H1 (cell line): Measurements from ENCODE around the gene NUCB1. TPM values are rescaled to one million over a fixed set of nuclear protein-coding genes. Genes with fewer than 3 reads are reported as not detected.

Source experiments
- CTCF ChIA-PET: fragments of 300-600 bp; sonication (Branson Sonifier 250); formaldehyde crosslinking; loops from one replicate; lab custom pipeline; 2021; ENCODE audit not compliant: partially characterized antibody; lab: Charles Lee
- POLR2A ChIA-PET: fragments of 300-600 bp; sonication (Branson Sonifier 250); formaldehyde crosslinking; loops from one replicate; lab custom pipeline; 2021; ENCODE audit warnings: inconsistent platforms; ENCODE audit not compliant: partially characterized antibody; lab: Charles Lee
- DNase-seq, 2 experiments: peaks; one replicate each; pipeline versions ENCODE4 v3.0.0 to v3.0.0-alpha.2; 2010 to 2022; ENCODE audit warnings: low spot score in 2 of 2, low read depth in 1 of 2, mixed read lengths in 1 of 2
- FAIRE-seq: peaks from 2 replicates; lab custom pipeline; 2011; peaks lifted over from hg19 to GRCh38; lab: Jason Lieb, UNC
- H2AFZ ChIP-seq: 2 replicates; pipeline ENCODE4 v1.8.1; 2012; ENCODE audit warnings: low read length, inconsistent platforms
- H2AK5ac ChIP-seq: 2 replicates; pipeline ENCODE4 v1.6.1; 2013; ENCODE audit warnings: low read depth, low read length
- H2BK120ac ChIP-seq: replicated peaks from 2 replicates; pipeline ENCODE3; 2013; ENCODE audit warnings: low read depth, low read length, inconsistent platforms
- H2BK12ac ChIP-seq: 2 replicates; pipeline ENCODE4 v1.6.1; 2013; ENCODE audit warnings: low read depth, low read length
- H2BK15ac ChIP-seq: 2 replicates; pipeline ENCODE4 v1.6.1; 2013; ENCODE audit warnings: low read length
- H2BK20ac ChIP-seq: 2 replicates; pipeline ENCODE4 v1.6.1; 2013; ENCODE audit warnings: low read length
- H2BK5ac ChIP-seq: 2 replicates; pipeline ENCODE4 v1.6.1; 2013; ENCODE audit warnings: low read depth, low read length
- H3K14ac ChIP-seq: 2 replicates; pipeline ENCODE4 v1.6.1; 2013; ENCODE audit warnings: inconsistent platforms; ENCODE audit not compliant: insufficient read length
- H3K18ac ChIP-seq: 2 replicates; pipeline ENCODE4 v1.6.1; 2013; ENCODE audit warnings: low read length; ENCODE audit errors: extremely low read depth
- H3K23ac ChIP-seq: 2 replicates; pipeline ENCODE4 v1.6.1; 2013; ENCODE audit warnings: inconsistent platforms; ENCODE audit not compliant: insufficient read length
- H3K23me2 ChIP-seq: 2 replicates; pipeline ENCODE4 v1.6.1; 2013; ENCODE audit warnings: low read depth, low read length
- H3K27ac ChIP-seq: 2 replicates; pipeline ENCODE4 v1.6.1; 2011; ENCODE audit warnings: low read depth, low read length, inconsistent platforms
- H3K27me3 ChIP-seq, 4 experiments: replicated peaks in 1 of 4; 1 replicate in 1 of 4; 2 replicates in 3 of 4; pipeline versions ENCODE4 v1.6.1 to v1.8.1; 2011 to 2013; ENCODE audit warnings: low read length in 3 of 4, mild to moderate bottlenecking in 3 of 4, inconsistent platforms in 2 of 4, mixed read lengths in 2 of 4, moderate library complexity in 1 of 4; ENCODE audit not compliant: control insufficient read depth in 3 of 4, insufficient read depth in 3 of 4; ENCODE audit errors: extremely low read depth in 1 of 4
- H3K36me3 ChIP-seq, 4 experiments: 2 replicates each; pipeline versions ENCODE4 v1.6.1 to v1.8.1; 2011 to 2013; ENCODE audit warnings: mild to moderate bottlenecking in 4 of 4, low read length in 3 of 4, moderate library complexity in 2 of 4, control low read depth in 1 of 4, inconsistent platforms in 1 of 4; ENCODE audit not compliant: insufficient read depth in 4 of 4, control insufficient read depth in 2 of 4
- H3K4ac ChIP-seq: replicated peaks from 2 replicates; pipeline ENCODE3; 2013; ENCODE audit warnings: low read length, low read depth, mixed read lengths, inconsistent platforms; ENCODE audit not compliant: insufficient read length
- H3K4me1 ChIP-seq, 4 experiments: replicated peaks in 1 of 4; 1 replicate in 1 of 4; 2 replicates in 3 of 4; pipeline versions ENCODE4 v1.6.1 to v1.8.1; 2011 to 2013; ENCODE audit warnings: low read length in 3 of 4, inconsistent platforms in 2 of 4, mixed read lengths in 1 of 4; ENCODE audit not compliant: insufficient read depth in 4 of 4, control insufficient read depth in 3 of 4
- H3K4me2 ChIP-seq, 2 experiments: 2 replicates each; pipeline versions ENCODE4 v1.6.1 to v1.8.1; 2011 to 2013; ENCODE audit warnings: low read depth in 2 of 2, low read length in 2 of 2, control low read depth in 1 of 2, inconsistent platforms in 1 of 2, mild to moderate bottlenecking in 1 of 2; ENCODE audit not compliant: insufficient read depth in 1 of 2
- H3K4me3 ChIP-seq, 4 experiments: fragments of 200-600, 300-600 bp in 1 of 4; sonication (generic), shearing (Covaris generic), sonication (Bioruptor Twin) in 1 of 4; 2 replicates each; pipeline versions ENCODE4 v1.5.1 to v1.8.1; 2011 to 2016; ENCODE audit warnings: low read length in 4 of 4, low read depth in 3 of 4, control low read depth in 2 of 4, inconsistent platforms in 2 of 4, mild to moderate bottlenecking in 2 of 4, mixed read lengths in 1 of 4, moderate library complexity in 1 of 4; ENCODE audit not compliant: insufficient read depth in 2 of 4; ENCODE audit errors: extremely low read depth in 1 of 4
- H3K56ac ChIP-seq: replicated peaks from 2 replicates; pipeline ENCODE3; 2013; ENCODE audit warnings: low read depth, mild to moderate bottlenecking, mixed read lengths, low read length, inconsistent platforms; ENCODE audit not compliant: insufficient read length
- H3K79me1 ChIP-seq: 2 replicates; pipeline ENCODE4 v1.6.1; 2013; ENCODE audit warnings: low read depth, low read length, control low read depth
- H3K79me2 ChIP-seq, 2 experiments: 2 replicates each; pipeline versions ENCODE4 v1.6.1 to v1.8.1; 2012 to 2013; ENCODE audit warnings: low read length in 2 of 2, mild to moderate bottlenecking in 2 of 2, inconsistent platforms in 1 of 2; ENCODE audit not compliant: insufficient read depth in 2 of 2, control insufficient read depth in 1 of 2
- H3K9ac ChIP-seq, 4 experiments: replicated peaks in 1 of 4; 1 replicate in 1 of 4; 2 replicates in 3 of 4; pipeline versions ENCODE4 v1.6.1 to v1.8.1; 2011 to 2013; ENCODE audit warnings: low read depth in 3 of 4, low read length in 3 of 4, control low read depth in 2 of 4, mild to moderate bottlenecking in 2 of 4, moderate library complexity in 2 of 4, inconsistent platforms in 1 of 4; ENCODE audit errors: extremely low read depth in 1 of 4
- H3K9me3 ChIP-seq, 2 experiments: 2 replicates each; pipeline versions ENCODE4 v1.6.1 to v1.8.1; 2012 to 2013; ENCODE audit warnings: mild to moderate bottlenecking in 2 of 2, moderate library complexity in 2 of 2, control low read depth in 1 of 2, inconsistent platforms in 1 of 2, low read depth in 1 of 2, low read length in 1 of 2, mixed read lengths in 1 of 2; ENCODE audit not compliant: insufficient read depth in 2 of 2
- H4K20me1 ChIP-seq, 2 experiments: replicated peaks in 1 of 2; 2 replicates each; pipeline versions ENCODE3 to v1.8.1; 2011 to 2013; ENCODE audit warnings: inconsistent platforms in 2 of 2, low read length in 2 of 2, mild to moderate bottlenecking in 1 of 2; ENCODE audit not compliant: insufficient read depth in 2 of 2, control insufficient read depth in 1 of 2
- H4K5ac ChIP-seq: 2 replicates; pipeline ENCODE4 v1.6.1; 2013; ENCODE audit warnings: low read length, low read depth, mixed read lengths, inconsistent platforms; ENCODE audit not compliant: insufficient read length
- H4K8ac ChIP-seq: 2 replicates; pipeline ENCODE4 v1.8.0; 2013; ENCODE audit warnings: mild to moderate bottlenecking, moderate library complexity, low read length, inconsistent platforms; ENCODE audit not compliant: insufficient read depth; ENCODE audit errors: extremely low read depth
- H4K91ac ChIP-seq: replicated peaks from 2 replicates; pipeline ENCODE3; 2013; ENCODE audit warnings: low read length, mixed read lengths, inconsistent platforms; ENCODE audit not compliant: insufficient read length
- HDAC2 ChIP-seq, 2 experiments: fragments of 300-600 bp in 1 of 2; sonication (generic) in 1 of 2; IDR thresholded peaks; 2 replicates each; pipeline ENCODE4 v1.6.1; 2011 to 2012; ENCODE audit warnings: low read depth in 2 of 2, low read length in 2 of 2, mild to moderate bottlenecking in 2 of 2, moderate library complexity in 2 of 2, borderline replicate concordance in 1 of 2, inconsistent platforms in 1 of 2
- HDAC6 ChIP-seq: IDR thresholded peaks from one replicate; pipeline ENCODE4 v1.7.1; 2012; ENCODE audit warnings: low read depth, mild to moderate bottlenecking, inconsistent platforms, low read length, moderate library complexity
- JUND ChIP-seq: IDR thresholded peaks from 2 replicates; pipeline ENCODE4 v1.6.1; 2011; ENCODE audit warnings: mild to moderate bottlenecking, improper control_type of control experiment, low read length
- NANOG ChIP-seq: IDR thresholded peaks from 2 replicates; pipeline ENCODE4 v1.6.1; 2011; ENCODE audit warnings: low read length, low read depth, mild to moderate bottlenecking, inconsistent platforms; ENCODE audit not compliant: insufficient read depth, poor library complexity, severe bottlenecking
- RNF2 ChIP-seq: fragments of 200-900, 300-1000 bp; sonication (generic); IDR thresholded peaks from 2 replicates; pipeline ENCODE4 v1.7.1; 2016; ENCODE audit warnings: borderline replicate concordance, low read depth, mild to moderate bottlenecking, antibody characterized with exemption, low read length; ENCODE audit not compliant: poor library complexity, severe bottlenecking; ENCODE audit errors: missing control alignments
- SP4 ChIP-seq: IDR thresholded peaks from 2 replicates; pipeline ENCODE4 v1.6.1; 2012; ENCODE audit warnings: low read length, inconsistent platforms
- TBP ChIP-seq: IDR thresholded peaks from 2 replicates; pipeline ENCODE4 v1.6.1; 2011; ENCODE audit warnings: low read depth, low read length, improper control_type of control experiment
- whole genome bisulfite sequencing, 2 experiments: shearing (Covaris generic) in 1 of 2; methylation state at CpG; one replicate each; pipeline versions ENCODE4 v1.1.6 to v1.1.7; 2013 to 2015; ENCODE audit warnings: low lambda C conversion rate in 2 of 2, mixed read lengths in 2 of 2, inconsistent platforms in 1 of 2, low coverage in 1 of 2, missing lambda C conversion rate in 1 of 2; ENCODE audit not compliant: insufficient replicate concordance in 2 of 2, insufficient coverage in 1 of 2, insufficient read length in 1 of 2; ENCODE audit errors: extremely low coverage in 1 of 2, missing lambda C conversion rate in 1 of 2; 5-methylcytosine and 5-hydroxymethylcytosine counted together
- polyA plus RNA-seq, 7 experiments: library from polyadenylated mRNA; depleted of rRNA in 3 of 7; stranded (reverse) in 5 of 7; unstranded in 2 of 7; fragments of >200 nt in 5 of 7; fragments of 200-250 nt in 2 of 7; gene quantifications; 1 replicate in 5 of 7; 2 replicates in 1 of 7; 4 replicates in 1 of 7; pipeline versions ENCODE4 v1.2.1 to v1.2.3, GENCODE V29; 2011 to 2013; ENCODE audit warnings: missing spikeins in 2 of 7, mixed read lengths in 2 of 7
- total RNA-seq: library from RNA; stranded (reverse); fragmentation: NEBNext Ultra II Directional; extraction: Animal tissue kit (Norgen Biotek cat#: 25700); gene quantifications from 2 replicates; pipeline ENCODE4 v1.2.1, GENCODE V29; 2021
- TF ChIP-seq, protein P1 (sequence below), 3 experiments: IDR thresholded peaks; 1 replicate in 2 of 3; 2 replicates in 1 of 3; pipeline versions ENCODE4 v1.5.1 to v1.6.1; 2011; ENCODE audit warnings: low read length in 3 of 3, mild to moderate bottlenecking in 3 of 3, inconsistent platforms in 2 of 3, low read depth in 1 of 3, moderate library complexity in 1 of 3; ENCODE audit not compliant: insufficient read depth in 1 of 3; ENCODE audit errors: control extremely low read depth in 1 of 3
- TF ChIP-seq, protein P2 (sequence below): IDR thresholded peaks from 2 replicates; pipeline ENCODE4 v1.6.1; 2012; ENCODE audit warnings: inconsistent platforms

Gene NUCB1
- total and polyA plus RNA-seq, 2 of the 8 experiments (the other 6 are each of a cell fraction or from before 2014, with no cell fraction given): 111 to 121 TPM

DNA sequence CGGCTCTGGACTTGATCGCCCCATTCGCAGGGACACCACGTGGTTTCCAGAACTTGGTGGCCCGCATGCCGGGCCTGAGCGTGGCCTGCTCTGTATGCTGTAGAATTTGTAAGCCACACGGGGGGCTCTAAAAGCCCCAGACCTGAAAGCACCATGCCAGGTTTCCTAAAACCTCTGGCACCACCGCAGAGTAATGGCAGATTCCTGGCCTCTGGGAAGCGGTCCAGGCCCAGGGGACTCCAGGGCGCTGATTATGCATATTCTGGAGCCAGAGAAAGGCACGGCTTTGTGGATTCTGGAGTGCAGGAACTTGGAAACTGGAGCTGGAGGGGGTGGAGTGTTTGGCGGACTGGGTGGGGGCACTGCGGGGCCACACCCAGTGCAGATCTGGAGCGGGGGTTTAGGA is 68.7 kb downstream of the NUCB1 start:
- H3K23me2 ChIP-seq: peaks cover 14% of the 10 kb centered on the region; the same call in 1 of the 2 replicates
- H2AFZ ChIP-seq: no peak overlapping the region
- H3K4me1 ChIP-seq: peaks cover 4 to 11% (median 7%) of the 10 kb centered on the region in 4 experiments
- H3K18ac ChIP-seq: no peak overlapping the region
- no peak overlapping the region for H3K56ac ChIP-seq
- WGBS, 2 experiments: 94% methylated on average over 15 of the region's 15 CpGs; no CpG with 5 or more reads in 1 of the 2 experiments
- H2BK15ac ChIP-seq: no peak overlapping the region
- H3K9ac ChIP-seq: no peak overlapping the region
- no peak overlapping the region for H3K4me3 ChIP-seq
- H3K79me2 ChIP-seq: peaks cover 0 to 13% of the 10 kb centered on the region in 2 experiments; a peak in 2 of 4 replicates
- no peak overlapping the region for H3K14ac ChIP-seq
- H4K20me1 ChIP-seq: peaks cover 3 to 13% of the 10 kb centered on the region in 2 experiments
- no peak overlapping the region for H3K27ac ChIP-seq
- H2BK120ac ChIP-seq: no peak overlapping the region
- DNase-seq: no peak
- no peak overlapping the region for H3K23ac ChIP-seq
- no peak overlapping the region for H4K91ac ChIP-seq
- FAIRE-seq: no peak
- no peak overlapping the region for H4K8ac ChIP-seq
- peaks cover 2% of the 10 kb centered on the region; the same call in 1 of the 2 replicates for H3K79me1 ChIP-seq
- peaks cover 2 to 29% (median 13%) of the 10 kb centered on the region in 4 experiments; a peak in 5 of 8 replicates for H3K36me3 ChIP-seq
- POLR2A ChIA-PET: interaction anchor here (0.8 to 4.6 kb wide), 6 partner anchors 9 to 96 kb away, joined by 3 to 27 read pairs (median 6); partner anchors contain the start of genes NUCB1 and PPP1R15A
- H3K27me3 ChIP-seq: no peaks in the 10 kb centered on the region
- H2BK5ac ChIP-seq: no peak overlapping the region
- CTCF ChIA-PET: interaction anchor here (1.0 to 3.0 kb wide), 2 partner anchors 34 to 180 kb away, joined by 4 to 14 read pairs; no protein-coding TSS in a partner anchor
- H2BK20ac ChIP-seq: no peak overlapping the region
- no peak overlapping the region for H2BK12ac ChIP-seq
- H3K9me3 ChIP-seq: no peaks in the 10 kb centered on the region
- no peak overlapping the region for H2AK5ac ChIP-seq
- H3K4ac ChIP-seq: no peak overlapping the region
- H4K5ac ChIP-seq: no peak overlapping the region
- H3K4me2 ChIP-seq: no peak overlapping the region
- TF ChIP-seq SP4 (no peak), HDAC2 (IDR thresholded peaks at IDR 0.05; ENCODE audit: borderline replicate concordance in 1 of 2, low read depth in 2 of 2, low read length in 2 of 2) (no peak), HDAC6 (no peak), JUND (no peak), TBP (no peak), NANOG (no peak), RNF2 (no peak)
- TF ChIP-seq, protein P1, sequence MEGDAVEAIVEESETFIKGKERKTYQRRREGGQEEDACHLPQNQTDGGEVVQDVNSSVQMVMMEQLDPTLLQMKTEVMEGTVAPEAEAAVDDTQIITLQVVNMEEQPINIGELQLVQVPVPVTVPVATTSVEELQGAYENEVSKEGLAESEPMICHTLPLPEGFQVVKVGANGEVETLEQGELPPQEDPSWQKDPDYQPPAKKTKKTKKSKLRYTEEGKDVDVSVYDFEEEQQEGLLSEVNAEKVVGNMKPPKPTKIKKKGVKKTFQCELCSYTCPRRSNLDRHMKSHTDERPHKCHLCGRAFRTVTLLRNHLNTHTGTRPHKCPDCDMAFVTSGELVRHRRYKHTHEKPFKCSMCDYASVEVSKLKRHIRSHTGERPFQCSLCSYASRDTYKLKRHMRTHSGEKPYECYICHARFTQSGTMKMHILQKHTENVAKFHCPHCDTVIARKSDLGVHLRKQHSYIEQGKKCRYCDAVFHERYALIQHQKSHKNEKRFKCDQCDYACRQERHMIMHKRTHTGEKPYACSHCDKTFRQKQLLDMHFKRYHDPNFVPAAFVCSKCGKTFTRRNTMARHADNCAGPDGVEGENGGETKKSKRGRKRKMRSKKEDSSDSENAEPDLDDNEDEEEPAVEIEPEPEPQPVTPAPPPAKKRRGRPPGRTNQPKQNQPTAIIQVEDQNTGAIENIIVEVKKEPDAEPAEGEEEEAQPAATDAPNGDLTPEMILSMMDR (IDR thresholded peaks at IDR 0.05; ENCODE audit: control extremely low read depth in 1 of 3, insufficient read depth in 1 of 3, low read depth in 1 of 3, low read length in 3 of 3): no peak
- TF ChIP-seq, protein P2, sequence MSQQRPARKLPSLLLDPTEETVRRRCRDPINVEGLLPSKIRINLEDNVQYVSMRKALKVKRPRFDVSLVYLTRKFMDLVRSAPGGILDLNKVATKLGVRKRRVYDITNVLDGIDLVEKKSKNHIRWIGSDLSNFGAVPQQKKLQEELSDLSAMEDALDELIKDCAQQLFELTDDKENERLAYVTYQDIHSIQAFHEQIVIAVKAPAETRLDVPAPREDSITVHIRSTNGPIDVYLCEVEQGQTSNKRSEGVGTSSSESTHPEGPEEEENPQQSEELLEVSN: no peak
